HEK293 (cell line): ENCODE data around the gene CACNA2D4.

Source experiments
- CTCF ChIA-PET: fragments of 350-600 bp; formaldehyde crosslinking; extraction: SDS; loops from one replicate; lab custom pipeline; 2021; ENCODE audit warnings: antibody characterized with exemption; lab: Yijun Ruan, JAX
- POLR2A ChIA-PET: fragments of 300-600 bp; formaldehyde crosslinking; extraction: SDS; loops from one replicate; lab custom pipeline; 2020; ENCODE audit warnings: antibody characterized with exemption, inconsistent platforms; lab: Yijun Ruan, JAX
- H3K27ac ChIP-seq: fragments of 200-500 bp; sonication (Bioruptor generic); 2 replicates; pipeline ENCODE4 v1.5.1; 2014; ENCODE audit warnings: low read depth, low read length, control low read depth, inconsistent platforms; ENCODE audit errors: extremely low read depth
- H3K36me3 ChIP-seq, 2 experiments: fragments of 200-500 bp in 1 of 2; sonication (Bioruptor generic) in 1 of 2; 1 replicate in 1 of 2; 2 replicates in 1 of 2; pipeline ENCODE4 v1.5.1; 2014 to 2017; ENCODE audit warnings: inconsistent platforms in 2 of 2, low read length in 2 of 2; ENCODE audit not compliant: control insufficient read depth in 2 of 2, insufficient read depth in 1 of 2
- H3K4me1 ChIP-seq: fragments of 200-500 bp; sonication (Bioruptor generic); 2 replicates; pipeline ENCODE4 v1.5.1; 2014; ENCODE audit warnings: mild to moderate bottlenecking, low read length, inconsistent platforms; ENCODE audit not compliant: control insufficient read depth, insufficient read depth
- H3K4me3 ChIP-seq: 2 replicates; pipeline ENCODE4 v1.5.1; 2011; ENCODE audit warnings: low read depth, mild to moderate bottlenecking, control low read depth, low read length, moderate library complexity
- H3K9me3 ChIP-seq: fragments of 200-500 bp; sonication (Bioruptor generic); 2 replicates; pipeline ENCODE4 v1.5.1; 2014; ENCODE audit warnings: low read depth, low read length, inconsistent platforms; ENCODE audit not compliant: control insufficient read depth, insufficient read depth
- ATF2 ChIP-seq: fragments of 450-650 bp; formaldehyde crosslinking; IDR thresholded peaks from 2 replicates; pipeline ENCODE4 v1.5.1; 2016; ENCODE audit warnings: missing biosample characterization, missing genetic modification characterization, low read depth
- GFI1B ChIP-seq: fragments of 450-650 bp; formaldehyde crosslinking; IDR thresholded peaks from 2 replicates; pipeline ENCODE4 v1.5.1; 2016; ENCODE audit warnings: missing biosample characterization, missing genetic modification characterization
- KLF16 ChIP-seq: fragments of 450-650 bp; formaldehyde crosslinking; IDR thresholded peaks from 2 replicates; pipeline ENCODE4 v1.5.1; 2017; ENCODE audit warnings: missing biosample characterization, missing genetic modification characterization
- RBAK ChIP-seq: fragments of 450-650 bp; formaldehyde crosslinking; IDR thresholded peaks from 2 replicates; pipeline ENCODE4 v1.5.1; 2016; ENCODE audit warnings: missing biosample characterization, missing genetic modification characterization
- REPIN1 ChIP-seq: fragments of 450-650 bp; formaldehyde crosslinking; IDR thresholded peaks from 2 replicates; pipeline ENCODE4 v1.5.1; 2017; ENCODE audit warnings: missing biosample characterization, missing genetic modification characterization, low read depth
- TRIM28 ChIP-seq: IDR thresholded peaks from 2 replicates; pipeline ENCODE4 v1.6.1; 2011; ENCODE audit warnings: low read length, control low read depth, borderline replicate concordance
- ZBTB21 ChIP-seq: fragments of 450-650 bp; formaldehyde crosslinking; IDR thresholded peaks from 2 replicates; pipeline ENCODE4 v1.5.1; 2017; ENCODE audit warnings: missing biosample characterization, missing genetic modification characterization
- ZFHX2 ChIP-seq: fragments of 450-650 bp; formaldehyde crosslinking; conservative IDR thresholded peaks from 2 replicates; pipeline ENCODE4 v1.5.1; 2016; ENCODE audit warnings: missing biosample characterization, missing genetic modification characterization
- ZNF140 ChIP-seq: fragments of 450-650 bp; formaldehyde crosslinking; IDR thresholded peaks from 2 replicates; pipeline ENCODE4 v1.5.1; 2016; ENCODE audit warnings: missing biosample characterization, missing genetic modification characterization
- ZNF146 ChIP-seq: fragments of 450-650 bp; formaldehyde crosslinking; IDR thresholded peaks from 2 replicates; pipeline ENCODE4 v1.5.1; 2016; ENCODE audit warnings: missing biosample characterization, missing genetic modification characterization
- ZNF24 ChIP-seq: fragments of 450-650 bp; formaldehyde crosslinking; IDR thresholded peaks from 2 replicates; pipeline ENCODE4 v1.5.1; 2016; ENCODE audit warnings: missing biosample characterization, missing genetic modification characterization
- ZNF266 ChIP-seq: fragments of 450-650 bp; formaldehyde crosslinking; IDR thresholded peaks from 2 replicates; pipeline ENCODE4 v1.5.1; 2016; ENCODE audit warnings: missing biosample characterization, missing genetic modification characterization, low read depth
- ZNF335 ChIP-seq: fragments of 450-650 bp; formaldehyde crosslinking; conservative IDR thresholded peaks from 2 replicates; pipeline ENCODE4 v1.5.1; 2016; ENCODE audit warnings: missing biosample characterization, missing genetic modification characterization
- ZNF449 ChIP-seq: fragments of 450-650 bp; formaldehyde crosslinking; IDR thresholded peaks from 2 replicates; pipeline ENCODE4 v1.5.1; 2017; ENCODE audit warnings: missing biosample characterization, mild to moderate bottlenecking, missing genetic modification characterization, moderate library complexity
- ZNF488 ChIP-seq: fragments of 450-650 bp; formaldehyde crosslinking; IDR thresholded peaks from 2 replicates; pipeline ENCODE4 v1.5.1; 2016; ENCODE audit warnings: missing biosample characterization, missing genetic modification characterization
- ZNF610 ChIP-seq: fragments of 450-650 bp; formaldehyde crosslinking; IDR thresholded peaks from 2 replicates; pipeline ENCODE4 v1.5.1; 2016; ENCODE audit warnings: missing biosample characterization, missing genetic modification characterization, borderline replicate concordance
- ZNF768 ChIP-seq: fragments of 450-650 bp; formaldehyde crosslinking; IDR thresholded peaks from 2 replicates; pipeline ENCODE4 v1.5.1; 2018; ENCODE audit warnings: missing biosample characterization, mild to moderate bottlenecking, missing genetic modification characterization
- ZNF777 ChIP-seq: fragments of 450-650 bp; formaldehyde crosslinking; IDR thresholded peaks from 2 replicates; pipeline ENCODE4 v1.5.1; 2017; ENCODE audit warnings: missing biosample characterization, missing genetic modification characterization, borderline replicate concordance
- TF ChIP-seq, protein P1 (sequence below): fragments of 450-650 bp; formaldehyde crosslinking; IDR thresholded peaks from 2 replicates; pipeline ENCODE4 v1.5.1; 2016; ENCODE audit warnings: missing biosample characterization, missing genetic modification characterization, borderline replicate concordance
- TF ChIP-seq, protein P2 (sequence below): fragments of 450-650 bp; formaldehyde crosslinking; IDR thresholded peaks from 2 replicates; pipeline ENCODE4 v1.5.1; 2016; ENCODE audit warnings: missing biosample characterization, missing genetic modification characterization
- TF ChIP-seq, protein P3 (sequence below): fragments of 450-650 bp; formaldehyde crosslinking; IDR thresholded peaks from 2 replicates; pipeline ENCODE4 v1.5.1; 2016; ENCODE audit warnings: missing biosample characterization, missing genetic modification characterization

CACNA2D4 gene

GRCh38 chr12:1793426-1794210 lies 124.8 kb downstream of the CACNA2D4 start:
- CTCF ChIA-PET = interaction anchor here (0.6 to 9.4 kb wide), 5 partner anchors 8 to 159 kb away, joined by 3 to 259 read pairs (median 6); no protein-coding TSS in a partner anchor
- Histone ChIP-seq H3K9me3 (no peaks in the 10 kb centered on the region), H3K4me3 (no peak overlapping the region), H3K36me3 (no peaks in the 10 kb centered on the region), H3K27ac (no peak overlapping the region), H3K4me1 (no peaks in the 10 kb centered on the region; the same call in 1 of the 2 replicates)
- TF ChIP-seq ZNF768 (tag by site-specific recombination) (no peak), ZNF610 (no peak), RBAK (tag by site-specific recombination) (no peak), ZNF140 (tag by site-specific recombination) (no peak), ZFHX2 (tag by site-specific recombination) (no peak), ATF2 (tag by site-specific recombination) (no peak), ZNF449 (tag by site-specific recombination) (no peak), KLF16 (tag by site-specific recombination) (no peak), GFI1B (tag by site-specific recombination) (no peak), ZNF777 (no peak), ZNF24 (tag by site-specific recombination) (no peak)
- TF ChIP-seq, protein P1, sequence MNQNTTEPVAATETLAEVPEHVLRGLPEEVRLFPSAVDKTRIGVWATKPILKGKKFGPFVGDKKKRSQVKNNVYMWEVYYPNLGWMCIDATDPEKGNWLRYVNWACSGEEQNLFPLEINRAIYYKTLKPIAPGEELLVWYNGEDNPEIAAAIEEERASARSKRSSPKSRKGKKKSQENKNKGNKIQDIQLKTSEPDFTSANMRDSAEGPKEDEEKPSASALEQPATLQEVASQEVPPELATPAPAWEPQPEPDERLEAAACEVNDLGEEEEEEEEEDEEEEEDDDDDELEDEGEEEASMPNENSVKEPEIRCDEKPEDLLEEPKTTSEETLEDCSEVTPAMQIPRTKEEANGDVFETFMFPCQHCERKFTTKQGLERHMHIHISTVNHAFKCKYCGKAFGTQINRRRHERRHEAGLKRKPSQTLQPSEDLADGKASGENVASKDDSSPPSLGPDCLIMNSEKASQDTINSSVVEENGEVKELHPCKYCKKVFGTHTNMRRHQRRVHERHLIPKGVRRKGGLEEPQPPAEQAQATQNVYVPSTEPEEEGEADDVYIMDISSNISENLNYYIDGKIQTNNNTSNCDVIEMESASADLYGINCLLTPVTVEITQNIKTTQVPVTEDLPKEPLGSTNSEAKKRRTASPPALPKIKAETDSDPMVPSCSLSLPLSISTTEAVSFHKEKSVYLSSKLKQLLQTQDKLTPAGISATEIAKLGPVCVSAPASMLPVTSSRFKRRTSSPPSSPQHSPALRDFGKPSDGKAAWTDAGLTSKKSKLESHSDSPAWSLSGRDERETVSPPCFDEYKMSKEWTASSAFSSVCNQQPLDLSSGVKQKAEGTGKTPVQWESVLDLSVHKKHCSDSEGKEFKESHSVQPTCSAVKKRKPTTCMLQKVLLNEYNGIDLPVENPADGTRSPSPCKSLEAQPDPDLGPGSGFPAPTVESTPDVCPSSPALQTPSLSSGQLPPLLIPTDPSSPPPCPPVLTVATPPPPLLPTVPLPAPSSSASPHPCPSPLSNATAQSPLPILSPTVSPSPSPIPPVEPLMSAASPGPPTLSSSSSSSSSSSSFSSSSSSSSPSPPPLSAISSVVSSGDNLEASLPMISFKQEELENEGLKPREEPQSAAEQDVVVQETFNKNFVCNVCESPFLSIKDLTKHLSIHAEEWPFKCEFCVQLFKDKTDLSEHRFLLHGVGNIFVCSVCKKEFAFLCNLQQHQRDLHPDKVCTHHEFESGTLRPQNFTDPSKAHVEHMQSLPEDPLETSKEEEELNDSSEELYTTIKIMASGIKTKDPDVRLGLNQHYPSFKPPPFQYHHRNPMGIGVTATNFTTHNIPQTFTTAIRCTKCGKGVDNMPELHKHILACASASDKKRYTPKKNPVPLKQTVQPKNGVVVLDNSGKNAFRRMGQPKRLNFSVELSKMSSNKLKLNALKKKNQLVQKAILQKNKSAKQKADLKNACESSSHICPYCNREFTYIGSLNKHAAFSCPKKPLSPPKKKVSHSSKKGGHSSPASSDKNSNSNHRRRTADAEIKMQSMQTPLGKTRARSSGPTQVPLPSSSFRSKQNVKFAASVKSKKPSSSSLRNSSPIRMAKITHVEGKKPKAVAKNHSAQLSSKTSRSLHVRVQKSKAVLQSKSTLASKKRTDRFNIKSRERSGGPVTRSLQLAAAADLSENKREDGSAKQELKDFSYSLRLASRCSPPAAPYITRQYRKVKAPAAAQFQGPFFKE = no peak
- TF ChIP-seq, protein P2, sequence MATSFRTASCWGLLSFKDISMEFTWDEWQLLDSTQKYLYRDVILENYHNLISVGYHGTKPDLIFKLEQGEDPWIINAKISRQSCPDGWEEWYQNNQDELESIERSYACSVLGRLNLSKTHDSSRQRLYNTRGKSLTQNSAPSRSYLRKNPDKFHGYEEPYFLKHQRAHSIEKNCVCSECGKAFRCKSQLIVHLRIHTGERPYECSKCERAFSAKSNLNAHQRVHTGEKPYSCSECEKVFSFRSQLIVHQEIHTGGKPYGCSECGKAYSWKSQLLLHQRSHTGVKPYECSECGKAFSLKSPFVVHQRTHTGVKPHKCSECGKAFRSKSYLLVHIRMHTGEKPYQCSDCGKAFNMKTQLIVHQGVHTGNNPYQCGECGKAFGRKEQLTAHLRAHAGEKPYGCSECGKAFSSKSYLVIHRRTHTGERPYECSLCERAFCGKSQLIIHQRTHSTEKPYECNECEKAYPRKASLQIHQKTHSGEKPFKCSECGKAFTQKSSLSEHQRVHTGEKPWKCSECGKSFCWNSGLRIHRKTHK (tag by site-specific recombination) = no peak
- POLR2A ChIA-PET = no interaction called here

DNA sequence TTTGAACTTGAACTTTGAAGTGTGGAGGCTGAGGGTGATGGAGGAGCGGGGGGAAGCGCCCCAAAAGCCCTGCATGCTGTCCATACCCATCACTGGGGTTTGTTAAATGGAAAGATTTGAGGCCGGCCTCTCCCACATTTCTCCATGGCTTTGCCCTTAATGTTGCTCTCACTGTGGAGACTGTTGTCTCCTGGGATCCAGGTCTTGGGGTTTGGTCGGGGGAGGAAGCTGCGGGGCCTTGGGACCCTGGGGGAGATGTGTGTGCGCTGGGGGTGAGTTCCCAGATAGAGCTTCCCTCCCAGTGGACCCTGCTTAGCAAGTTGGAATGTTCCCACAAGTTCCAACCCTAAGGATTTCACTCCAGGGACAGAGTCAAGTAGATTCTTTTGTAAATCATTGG lies 126.0 kb downstream of the CACNA2D4 start:
- Histone ChIP-seq H3K27ac (no peak overlapping the region), H3K4me1 (no peaks in the 10 kb centered on the region; the same call in 1 of the 2 replicates), H3K9me3 (no peaks in the 10 kb centered on the region), H3K36me3 (peaks cover 0 to 5% of the 10 kb centered on the region in 2 experiments; a peak in 1 of 3 replicates), H3K4me3 (no peak overlapping the region)
- ChIA-PET CTCF (interaction anchor here (0.6 to 9.4 kb wide), 16 partner anchors 10 to 218 kb away, joined by 3 to 259 read pairs (median 4); partner anchors contain the start of gene ADIPOR2), POLR2A (no interaction called here)
- TF ChIP-seq ZNF146 (tag by site-specific recombination) = no peak
- TF ChIP-seq, protein P3, sequence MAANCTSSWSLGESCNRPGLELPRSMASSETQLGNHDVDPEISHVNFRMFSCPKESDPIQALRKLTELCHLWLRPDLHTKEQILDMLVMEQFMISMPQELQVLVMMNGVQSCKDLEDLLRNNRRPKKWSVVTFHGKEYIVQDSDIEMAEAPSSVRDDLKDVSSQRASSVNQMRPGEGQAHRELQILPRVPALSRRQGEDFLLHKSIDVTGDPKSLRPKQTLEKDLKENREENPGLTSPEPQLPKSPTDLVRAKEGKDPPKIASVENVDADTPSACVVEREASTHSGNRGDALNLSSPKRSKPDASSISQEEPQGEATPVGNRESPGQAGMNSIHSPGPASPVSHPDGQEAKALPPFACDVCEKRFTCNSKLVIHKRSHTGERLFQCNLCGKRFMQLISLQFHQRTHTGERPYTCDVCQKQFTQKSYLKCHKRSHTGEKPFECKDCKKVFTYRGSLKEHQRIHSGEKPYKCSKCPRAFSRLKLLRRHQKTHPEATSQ (tag by site-specific recombination) = no peak
- TF ChIP-seq ZBTB21 = no peak
- TF ChIP-seq TRIM28 = no peak
- no peak for TF ChIP-seq REPIN1 (tag by site-specific recombination)
- no peak for TF ChIP-seq ZNF266 (tag by site-specific recombination)
- no peak for TF ChIP-seq ZNF488 (tag by site-specific recombination)
- no peak for TF ChIP-seq ZNF335 (tag by site-specific recombination)
